ENCODE data around the gene GNG2.

GRCh38 chr14:51859131-51859530, 1.3 kb upstream of the GNG2 start:
- no peak for TF ChIP-seq CTCF (conservative IDR thresholded peaks at IDR 0.05 in 1 of 2, IDR thresholded peaks at IDR 0.05 in 1 of 2; ENCODE audit: low read depth in 1 of 2, low read length in 2 of 2)
- TF ChIP-seq EZH2 (IDR thresholded peaks at IDR 0.05; ENCODE audit: low read length, missing control alignments) = no peak
